ENCODE measurements around the gene PCTP. TPM values are rescaled to one million over a fixed set of nuclear protein-coding genes. Genes with fewer than 3 reads are reported as not detected.

PCTP gene
- total RNA-seq, 1 donor from 2014 or later, result 28.1 TPM

DNA sequence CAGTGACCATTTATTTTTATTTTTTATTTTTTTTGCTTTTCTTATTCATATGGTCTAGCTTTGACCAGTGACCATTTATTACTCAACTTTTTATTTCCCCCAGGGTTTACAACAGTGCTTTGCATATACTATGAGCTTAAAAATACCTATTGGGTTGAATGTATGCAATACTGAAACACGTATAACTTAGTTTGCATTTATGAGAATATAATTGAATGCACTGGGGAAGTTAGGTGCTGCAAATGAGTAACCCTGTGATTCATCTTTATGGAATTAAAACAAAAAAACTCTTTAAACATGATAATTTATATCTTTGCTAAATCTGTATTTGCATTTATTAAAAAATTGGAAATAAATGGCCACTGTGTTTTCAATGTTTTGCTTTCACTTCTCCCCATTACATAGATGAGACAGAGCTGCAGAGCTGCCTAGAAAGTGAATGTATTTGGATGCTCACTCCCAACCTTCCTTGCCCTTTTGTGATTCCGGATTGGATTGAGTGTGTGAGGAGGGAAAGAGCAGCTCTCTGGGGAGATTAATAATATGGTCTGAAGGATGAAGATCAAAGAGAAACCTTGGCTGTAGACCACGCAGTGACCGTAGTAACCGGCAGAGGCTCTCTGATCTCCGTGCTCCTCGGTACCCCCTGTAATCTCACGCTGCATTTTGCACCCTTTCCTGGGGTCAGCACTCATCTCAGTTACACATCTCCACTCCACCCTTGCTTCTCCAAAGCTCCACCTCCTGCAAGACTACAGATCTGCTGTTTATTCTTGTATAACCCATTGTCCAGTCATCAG lies 42.5 kb upstream of the PCTP start:
- no peak for ATAC-seq
- no peaks in the 10 kb centered on the region for H3K36me3 ChIP-seq
- no peak overlapping the region for H3K27ac ChIP-seq

DNA sequence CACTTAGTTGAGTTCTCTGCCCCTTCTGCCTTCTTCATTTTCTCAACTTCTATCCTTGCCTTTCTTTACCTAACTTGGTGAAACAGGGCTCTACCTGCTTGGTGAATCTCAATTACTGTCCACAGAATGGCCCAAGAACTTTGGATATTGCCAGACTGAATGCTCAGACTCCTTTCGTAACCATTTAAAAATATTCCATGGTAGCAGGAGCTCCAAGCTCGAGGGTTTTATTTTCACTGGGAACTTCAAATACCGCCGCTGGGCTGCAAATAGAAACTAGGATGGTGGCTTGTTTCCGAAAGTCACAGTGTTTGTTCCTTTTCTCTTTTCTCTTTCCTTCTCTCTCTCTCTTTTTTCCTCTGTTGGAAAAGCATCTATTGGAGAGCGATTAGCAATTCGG lies 41.4 kb upstream of the PCTP start:
- peaks cover 5% of the 10 kb centered on the region for H3K4me1 ChIP-seq
- H3K36me3 ChIP-seq, result no peaks in the 10 kb centered on the region
- no peak overlapping the region for H3K27ac ChIP-seq
- DNase-seq, result no peak
- intact Hi-C loops (cut with DNase I), result no loop called here
- H3K27me3 ChIP-seq (ENCODE audit: low read depth), result no peaks in the 10 kb centered on the region
- ATAC-seq, result no peak
- TF ChIP-seq, protein P1, sequence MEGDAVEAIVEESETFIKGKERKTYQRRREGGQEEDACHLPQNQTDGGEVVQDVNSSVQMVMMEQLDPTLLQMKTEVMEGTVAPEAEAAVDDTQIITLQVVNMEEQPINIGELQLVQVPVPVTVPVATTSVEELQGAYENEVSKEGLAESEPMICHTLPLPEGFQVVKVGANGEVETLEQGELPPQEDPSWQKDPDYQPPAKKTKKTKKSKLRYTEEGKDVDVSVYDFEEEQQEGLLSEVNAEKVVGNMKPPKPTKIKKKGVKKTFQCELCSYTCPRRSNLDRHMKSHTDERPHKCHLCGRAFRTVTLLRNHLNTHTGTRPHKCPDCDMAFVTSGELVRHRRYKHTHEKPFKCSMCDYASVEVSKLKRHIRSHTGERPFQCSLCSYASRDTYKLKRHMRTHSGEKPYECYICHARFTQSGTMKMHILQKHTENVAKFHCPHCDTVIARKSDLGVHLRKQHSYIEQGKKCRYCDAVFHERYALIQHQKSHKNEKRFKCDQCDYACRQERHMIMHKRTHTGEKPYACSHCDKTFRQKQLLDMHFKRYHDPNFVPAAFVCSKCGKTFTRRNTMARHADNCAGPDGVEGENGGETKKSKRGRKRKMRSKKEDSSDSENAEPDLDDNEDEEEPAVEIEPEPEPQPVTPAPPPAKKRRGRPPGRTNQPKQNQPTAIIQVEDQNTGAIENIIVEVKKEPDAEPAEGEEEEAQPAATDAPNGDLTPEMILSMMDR (IDR thresholded peaks at IDR 0.05), result no peak
- H3K9me3 ChIP-seq, result no peaks in the 10 kb centered on the region
- no peak overlapping the region for H3K4me3 ChIP-seq

More for the DNA sequence above, 42.5 kb upstream of the PCTP start:
- no peak overlapping the region for H3K4me3 ChIP-seq
- intact Hi-C loops (cut with DNase I), result no loop called here
- no peaks in the 10 kb centered on the region for H3K27me3 ChIP-seq (ENCODE audit: low read depth)
- no peak for DNase-seq
- no peaks in the 10 kb centered on the region for H3K9me3 ChIP-seq
- TF ChIP-seq, protein P1 (IDR thresholded peaks at IDR 0.05), result no peak
- H3K4me1 ChIP-seq, result peaks cover 5% of the 10 kb centered on the region

DNA sequence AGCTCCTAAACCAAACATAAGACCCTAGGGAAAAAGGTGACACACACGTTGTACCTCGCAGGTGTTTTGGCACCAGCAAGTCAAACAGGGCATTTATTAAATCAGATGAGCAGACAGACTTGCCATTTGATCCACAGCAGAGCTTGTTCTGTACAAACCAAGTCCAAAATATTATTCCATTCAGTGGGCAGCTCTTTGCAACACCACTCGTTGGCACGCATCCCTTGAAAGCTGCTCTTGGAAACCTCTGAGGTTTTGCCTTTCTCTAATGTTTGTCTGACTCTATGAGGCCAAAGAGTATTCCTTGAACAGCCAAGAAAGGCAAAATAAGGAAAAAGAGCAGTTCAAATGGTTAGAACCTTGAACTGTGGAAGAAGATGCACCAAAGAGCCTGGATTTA lies 40.9 kb upstream of the PCTP start:
- H3K4me1 ChIP-seq, result peaks cover 5% of the 10 kb centered on the region
- H3K27me3 ChIP-seq (ENCODE audit: low read depth), result no peaks in the 10 kb centered on the region
- no peaks in the 10 kb centered on the region for H3K36me3 ChIP-seq
- intact Hi-C loops (cut with DNase I), result no loop called here
- DNase-seq (no peak), ATAC-seq (no peak)
- H3K9me3 ChIP-seq, result no peaks in the 10 kb centered on the region
- TF ChIP-seq, protein P1 (IDR thresholded peaks at IDR 0.05), result no peak
- H3K4me3 ChIP-seq, result no peak overlapping the region
- H3K27ac ChIP-seq, result no peak overlapping the region

DNA sequence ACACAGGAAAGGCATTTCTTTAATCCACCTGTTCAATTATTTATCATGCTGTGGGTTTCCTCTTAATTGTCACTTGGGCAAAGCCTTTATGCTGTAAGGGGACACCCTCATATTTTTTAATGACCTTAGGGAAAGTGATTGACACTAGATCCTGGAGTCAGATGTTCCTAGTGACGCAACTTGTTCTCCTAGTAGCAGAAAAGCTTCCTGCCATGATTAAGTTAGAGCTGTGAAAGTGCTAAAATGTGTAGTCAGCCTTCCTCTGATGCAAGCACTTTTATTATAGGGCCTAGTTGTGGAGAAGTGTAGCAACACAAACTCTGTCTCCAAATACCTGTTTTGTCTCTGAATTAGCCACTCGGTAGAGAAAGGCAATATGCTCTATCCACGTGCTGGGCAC lies 40.4 kb upstream of the PCTP start:
- no peak overlapping the region for H3K27ac ChIP-seq
- intact Hi-C loops (cut with DNase I), result no loop called here

DNA sequence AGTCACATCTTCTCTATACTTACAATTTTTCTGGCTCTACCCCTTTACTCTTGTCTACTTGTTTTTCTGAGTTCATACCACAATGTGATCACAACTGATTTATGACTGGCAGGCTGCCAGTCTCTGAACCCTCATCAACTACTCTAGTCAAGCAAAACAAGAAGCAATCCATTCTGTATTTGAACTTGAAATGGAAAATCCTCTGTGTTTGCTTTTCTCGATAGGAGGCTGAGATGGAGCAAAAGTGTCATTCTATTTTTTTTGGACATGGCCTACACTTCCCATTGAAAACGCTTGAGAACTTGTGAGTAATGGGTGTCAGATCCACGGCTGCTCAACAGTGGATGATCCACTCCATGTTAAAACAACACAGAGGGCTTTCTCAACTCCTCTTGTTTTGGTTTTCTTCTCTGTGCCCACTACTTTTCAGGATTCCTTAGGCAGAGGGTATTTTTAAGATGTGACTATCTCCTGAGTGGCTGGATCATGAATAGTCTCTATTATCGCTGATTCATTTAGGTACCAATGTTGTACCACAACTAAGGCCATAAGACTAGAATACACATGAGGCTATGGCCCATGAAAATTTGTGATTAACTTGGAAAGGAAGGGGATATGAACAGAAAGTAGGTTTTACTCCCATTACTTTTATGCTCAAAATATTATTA lies 39.9 kb upstream of the PCTP start:
- no peak overlapping the region for H3K27ac ChIP-seq
- intact Hi-C loops (cut with DNase I), result no loop called here
- ATAC-seq, result no peak

More for the DNA sequence above, 40.4 kb upstream of the PCTP start:
- TF ChIP-seq, protein P1 (IDR thresholded peaks at IDR 0.05), result no peak
- Histone ChIP-seq H3K4me3 (no peak overlapping the region), H3K36me3 (no peaks in the 10 kb centered on the region), H3K9me3 (no peaks in the 10 kb centered on the region), H3K27me3 (ENCODE audit: low read depth) (no peaks in the 10 kb centered on the region), H3K4me1 (peaks cover 5% of the 10 kb centered on the region)
- no peak for ATAC-seq
- no peak for DNase-seq

More for the DNA sequence above, 39.9 kb upstream of the PCTP start:
- Histone ChIP-seq H3K36me3 (no peaks in the 10 kb centered on the region), H3K4me3 (no peak overlapping the region), H3K9me3 (no peaks in the 10 kb centered on the region), H3K27me3 (ENCODE audit: low read depth) (no peaks in the 10 kb centered on the region), H3K4me1 (peaks cover 5% of the 10 kb centered on the region)
- TF ChIP-seq, protein P1 (IDR thresholded peaks at IDR 0.05), result no peak
- DNase-seq, result no peak

Measured in lower lobe of right lung (tissue), 2 donors.